HG02973 (cell line): Measurements from ENCODE around the gene SLC22A7.
"Not testable (repeated sequence)": the region's sequence is repeated elsewhere in the genome, so short reads cannot be mapped to it uniquely, and the experiment has no call there.

Source experiments
- ATAC-seq: cut with Tn5 transposase; IDR thresholded peaks from one replicate; pipeline ENCODE4 v1.9.1; 2021; ENCODE audit warnings: moderate library complexity; ENCODE audit not compliant: unreplicated experiment

Gene SLC22A7

GRCh38 chr6:43299338-43300293 is 1.6 kb downstream of the SLC22A7 start:
- ATAC-seq, result no peak

GRCh38 chr6:43301081-43301870 is 3.2 kb downstream of the SLC22A7 start:
- no peak for ATAC-seq

GRCh38 chr6:43302126-43302525 is 4.1 kb downstream of the SLC22A7 start:
- ATAC-seq, result no peak

DNA sequence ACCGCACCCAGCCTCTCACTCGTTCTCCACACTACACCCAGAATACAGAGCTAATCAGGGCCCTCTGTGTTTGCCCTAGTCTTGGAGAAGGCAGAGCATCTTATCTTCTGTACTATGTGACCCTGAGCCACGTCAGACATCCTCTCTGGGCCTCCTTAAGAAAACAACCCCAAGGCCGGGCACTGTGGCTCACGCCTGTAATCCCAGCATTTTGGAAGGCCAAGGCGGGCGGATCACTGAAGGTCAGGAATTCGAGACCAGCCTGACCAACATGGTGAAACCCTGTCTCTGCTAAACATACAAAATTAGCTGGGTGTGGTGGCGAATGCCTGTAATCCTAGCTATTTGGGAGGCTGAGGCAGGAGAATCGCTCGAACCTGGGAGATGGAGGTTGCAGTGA is 4.9 kb downstream of the SLC22A7 start:
- not testable (repeated sequence) for ATAC-seq

GRCh38 chr6:43303751-43304331 is 5.8 kb downstream of the SLC22A7 start:
- ATAC-seq, result no peak

GRCh38 chr6:43304361-43304760 is 6.3 kb downstream of the SLC22A7 start:
- no peak for ATAC-seq

GRCh38 chr6:43304882-43305281 is 6.8 kb downstream of the SLC22A7 start:
- no peak for ATAC-seq

GRCh38 chr6:43306086-43306485 is 8.0 kb downstream of the SLC22A7 start:
- ATAC-seq, result no peak

GRCh38 chr6:43307451-43308100 is 9.5 kb downstream of the SLC22A7 start:
- no peak for ATAC-seq

GRCh38 chr6:43308101-43308989 is 10.3 kb downstream of the SLC22A7 start, which contains the start of gene CRIP3:
TSS of gene CRIP3 (minus strand) at chr6:43308826. CDS start at chr6:43308792, 34 bp downstream.
- ATAC-seq, result no peak

- ATAC-seq, result no peak
Observed at GRCh38 chr6:43308990-43309477, 11.0 kb downstream of the SLC22A7 start.

DNA sequence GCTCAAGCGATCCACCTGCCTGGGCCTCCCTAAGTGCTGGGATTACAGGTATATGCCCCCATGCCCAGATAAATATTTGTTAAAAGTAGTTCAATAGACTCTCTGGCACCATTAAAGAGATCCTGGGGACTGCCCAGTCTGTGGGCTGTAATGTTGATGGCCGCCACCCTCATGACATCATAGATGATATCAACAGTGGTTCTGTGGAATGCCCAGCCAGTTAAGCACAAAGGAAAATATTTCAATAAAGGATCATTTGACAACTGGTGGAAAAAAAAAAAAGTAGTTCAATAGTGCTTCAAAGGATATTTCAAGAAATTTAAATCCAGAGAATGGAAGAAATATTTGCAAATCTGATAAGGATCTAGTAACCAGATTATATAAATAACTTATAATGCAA is 12.1 kb downstream of the SLC22A7 start:
- no peak for ATAC-seq

GRCh38 chr6:43310624-43311023 is 12.6 kb downstream of the SLC22A7 start:
- no peak for ATAC-seq

- no peak for ATAC-seq
Observed at GRCh38 chr6:43311666-43312065, 13.6 kb downstream of the SLC22A7 start.

DNA sequence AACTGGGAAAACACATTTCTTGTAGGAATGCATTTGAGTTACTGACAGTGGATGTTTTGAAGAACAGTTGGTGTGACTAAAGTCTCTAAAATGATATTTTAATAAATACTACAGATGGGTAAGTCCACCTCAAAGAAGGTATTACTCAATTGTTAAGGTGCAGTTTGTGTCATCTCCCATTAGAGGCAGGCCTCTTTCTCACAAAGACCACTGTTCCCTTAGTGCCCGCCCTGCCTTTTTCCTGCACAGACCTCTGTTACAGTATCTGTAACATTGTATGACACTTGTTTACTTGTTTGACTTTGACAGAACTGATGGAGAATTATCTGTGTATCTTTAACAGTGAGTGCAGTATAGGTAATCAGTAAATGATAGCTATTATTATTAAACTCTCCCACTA is 15.8 kb downstream of the SLC22A7 start:
- ATAC-seq, result no peak

- no peak for ATAC-seq
Observed at GRCh38 chr6:43318011-43318410, 20.0 kb downstream of the SLC22A7 start.

DNA sequence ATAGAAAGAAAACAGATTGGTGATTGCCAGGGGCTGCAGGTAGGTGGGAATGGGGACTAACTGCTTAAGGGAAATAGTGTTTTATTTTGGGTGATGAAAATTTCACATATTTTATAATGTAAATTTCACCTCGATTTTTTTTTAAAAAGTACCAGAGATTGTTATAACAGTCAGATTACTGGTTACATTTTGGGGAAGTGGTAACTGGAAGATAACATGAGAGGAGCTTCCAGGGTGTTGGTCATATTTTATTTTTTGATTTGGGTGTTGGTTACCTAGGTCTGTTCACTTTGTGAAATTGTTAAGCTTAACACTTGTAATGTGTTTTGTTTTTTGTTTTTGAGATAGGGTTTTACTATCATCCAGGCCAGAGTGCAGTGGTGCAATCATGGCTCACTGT is 27.8 kb downstream of the SLC22A7 start:
- no peak for ATAC-seq

GRCh38 chr6:43328528-43328927 is 30.5 kb downstream of the SLC22A7 start:
- no peak for ATAC-seq

- ATAC-seq, result no peak
Observed at GRCh38 chr6:43331470-43331869, 33.4 kb downstream of the SLC22A7 start.

DNA sequence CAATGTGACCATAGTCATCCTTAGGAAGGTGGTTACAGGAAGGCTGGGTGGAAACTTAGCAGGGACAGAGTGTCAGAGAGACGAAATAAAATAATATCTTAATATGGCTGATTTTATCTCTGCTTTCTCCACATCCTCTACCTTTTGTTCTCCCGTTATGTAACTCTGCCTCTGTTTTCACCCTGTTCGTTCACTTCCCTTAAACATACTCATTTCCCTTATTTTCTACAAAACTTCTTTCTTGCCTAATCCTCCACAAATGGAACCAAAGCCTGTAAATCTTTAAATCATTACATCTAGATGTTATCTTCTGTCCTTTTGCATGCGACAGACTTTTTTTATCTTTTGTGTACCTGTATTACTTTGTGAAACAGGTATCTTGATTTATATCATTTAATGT is 33.8 kb downstream of the SLC22A7 start:
- ATAC-seq, result no peak
